Measurements from ENCODE around the gene DCDC2B.
"Not testable (repeated sequence)": the region's sequence is repeated elsewhere in the genome, so short reads cannot be mapped to it uniquely, and the experiment has no call there.

The DCDC2B gene

DNA sequence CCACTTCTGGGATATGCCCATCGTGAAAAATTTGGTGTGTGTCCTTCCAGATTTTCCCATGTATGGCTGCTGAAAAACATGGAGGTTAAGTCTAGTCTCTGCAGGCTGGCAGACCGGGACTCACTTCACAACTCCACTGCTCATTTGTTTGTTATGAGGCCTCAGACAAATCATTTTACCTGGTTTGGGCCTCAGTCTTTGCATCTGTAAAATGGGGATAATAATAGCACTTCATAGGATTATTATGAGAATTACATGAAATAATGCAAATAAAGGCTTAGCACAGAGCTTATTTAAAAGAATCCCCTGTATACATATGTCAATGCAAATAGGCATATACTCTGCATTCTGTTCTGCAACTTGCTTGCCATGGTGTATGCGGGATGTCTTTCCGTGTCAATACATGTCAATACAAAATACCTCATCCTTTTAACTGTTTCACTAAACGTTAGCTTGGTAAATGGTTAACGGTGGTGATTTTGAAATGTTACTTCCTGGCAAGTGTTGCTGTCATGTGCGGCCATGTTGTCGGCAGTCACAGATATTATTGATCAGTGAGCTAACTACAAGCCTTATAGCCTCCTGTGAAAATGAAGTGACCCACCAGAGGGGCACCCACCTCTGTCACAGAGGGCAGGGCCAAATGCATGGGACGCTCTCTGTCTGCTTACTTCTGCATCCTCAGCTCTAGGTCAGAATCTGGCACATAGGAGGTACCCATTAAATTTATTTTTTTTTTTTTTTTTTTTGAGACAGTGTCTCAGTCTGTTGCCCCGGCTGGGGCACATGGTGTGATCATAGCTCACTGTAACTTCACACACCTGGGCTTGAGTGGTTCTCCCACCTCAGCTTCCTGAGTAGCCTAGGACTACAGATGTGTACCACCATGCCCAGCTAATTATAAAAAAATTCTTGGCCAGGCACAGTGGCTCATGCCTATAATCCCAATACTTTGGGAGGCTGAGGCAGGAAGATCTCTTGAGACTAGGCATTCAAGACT is 46.5 kb downstream of the DCDC2B start:
- no peaks in the 10 kb centered on the region for H3K4me1 ChIP-seq (ENCODE audit: control insufficient read depth, low read depth, low read length)
- no peaks in the 10 kb centered on the region for H3K9me3 ChIP-seq (ENCODE audit: control insufficient read depth, low read depth, low read length)
- H3K27me3 ChIP-seq (ENCODE audit: control insufficient read depth, insufficient read depth, low read length), result no peaks in the 10 kb centered on the region
- no peak overlapping the region for H3K4me3 ChIP-seq (ENCODE audit: low read length)
- no peak overlapping the region for H3K9ac ChIP-seq (ENCODE audit: low read length)
- no peaks in the 10 kb centered on the region for H3K36me3 ChIP-seq (ENCODE audit: control insufficient read depth, low read depth, low read length)
- H3K27ac ChIP-seq (ENCODE audit: low read length), result no peak overlapping the region

- Histone ChIP-seq H3K4me3 (ENCODE audit: low read length) (no peak overlapping the region), H3K36me3 (ENCODE audit: control insufficient read depth, low read depth, low read length) (no peaks in the 10 kb centered on the region), H3K27ac (ENCODE audit: low read length) (no peak overlapping the region), H3K9me3 (ENCODE audit: control insufficient read depth, low read depth, low read length) (no peaks in the 10 kb centered on the region), H3K4me1 (ENCODE audit: control insufficient read depth, low read depth, low read length) (no peaks in the 10 kb centered on the region), H3K27me3 (ENCODE audit: control insufficient read depth, insufficient read depth, low read length) (no peaks in the 10 kb centered on the region), H3K9ac (ENCODE audit: low read length) (no peak overlapping the region)
These were observed 47.8 kb downstream of the DCDC2B start for GRCh38 chr1:32256473-32257226.

DNA sequence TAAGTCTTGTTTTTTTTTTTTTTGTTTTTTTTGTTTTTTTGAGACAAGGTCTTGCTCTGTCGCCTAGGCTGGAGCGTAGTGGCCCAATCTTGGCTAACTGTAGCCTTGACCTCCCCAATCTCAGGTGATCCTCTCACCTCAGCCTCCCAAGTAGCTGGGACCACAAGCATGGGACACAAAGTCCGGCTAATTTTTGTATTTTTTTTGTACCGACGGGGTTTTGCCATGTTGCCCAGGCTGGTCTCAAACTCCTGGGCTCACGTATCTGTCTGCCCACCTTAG is 48.3 kb downstream of the DCDC2B start:
- H3K27ac ChIP-seq (ENCODE audit: low read length), result no peak overlapping the region
- no peaks in the 10 kb centered on the region for H3K9me3 ChIP-seq (ENCODE audit: control insufficient read depth, low read depth, low read length)
- no peaks in the 10 kb centered on the region for H3K27me3 ChIP-seq (ENCODE audit: control insufficient read depth, insufficient read depth, low read length)
- H3K4me3 ChIP-seq (ENCODE audit: low read length), result no peak overlapping the region
- H3K9ac ChIP-seq (ENCODE audit: low read length), result no peak overlapping the region
- H3K4me1 ChIP-seq (ENCODE audit: control insufficient read depth, low read depth, low read length), result no peaks in the 10 kb centered on the region
- no peaks in the 10 kb centered on the region for H3K36me3 ChIP-seq (ENCODE audit: control insufficient read depth, low read depth, low read length)

GRCh38 chr1:32263236-32263593 is 54.3 kb downstream of the DCDC2B start:
- H3K27me3 ChIP-seq (ENCODE audit: control insufficient read depth, insufficient read depth, low read length); H3K4me1 ChIP-seq (ENCODE audit: control insufficient read depth, low read depth, low read length); H3K4me3 ChIP-seq (ENCODE audit: low read length); H3K9me3 ChIP-seq (ENCODE audit: control insufficient read depth, low read depth, low read length); H3K27ac ChIP-seq (ENCODE audit: low read length); H3K9ac ChIP-seq (ENCODE audit: low read length); H3K36me3 ChIP-seq (ENCODE audit: control insufficient read depth, low read depth, low read length): not testable (repeated sequence)

DNA sequence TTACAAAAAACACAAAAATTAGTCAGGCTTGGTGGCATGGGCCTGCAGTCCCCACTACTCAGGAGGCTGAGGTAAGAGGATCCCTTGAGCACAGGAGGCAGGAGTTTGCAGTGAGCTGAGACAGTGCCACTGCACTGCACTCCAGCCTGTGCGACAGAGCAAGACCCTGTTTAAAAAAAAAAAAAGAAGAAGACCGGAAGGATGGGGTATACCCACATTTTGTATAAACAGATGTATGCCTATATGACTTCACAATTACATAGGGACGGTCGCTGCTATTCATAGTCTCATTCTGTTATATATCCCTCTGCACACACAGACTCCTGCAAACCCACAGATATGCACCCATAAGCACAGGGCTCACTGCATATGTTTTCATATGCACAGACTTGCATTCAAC is 54.9 kb downstream of the DCDC2B start:
- Histone ChIP-seq H3K36me3 (ENCODE audit: control insufficient read depth, low read depth, low read length) (no peaks in the 10 kb centered on the region), H3K27ac (ENCODE audit: low read length) (no peak overlapping the region), H3K4me1 (ENCODE audit: control insufficient read depth, low read depth, low read length) (no peaks in the 10 kb centered on the region), H3K9me3 (ENCODE audit: control insufficient read depth, low read depth, low read length) (no peaks in the 10 kb centered on the region), H3K9ac (ENCODE audit: low read length) (no peak overlapping the region), H3K4me3 (ENCODE audit: low read length) (no peak overlapping the region), H3K27me3 (ENCODE audit: control insufficient read depth, insufficient read depth, low read length) (no peaks in the 10 kb centered on the region)

All from iPS-18a (cell line).